ENCODE measurements around the gene GJD4.

Gene GJD4

GRCh38 chr10:35642793-35643114, 37.6 kb downstream of the GJD4 start:
- H3K4me3 ChIP-seq (ENCODE audit: severe bottlenecking): peak overlapping the region; percentile 86
- no peaks in the 10 kb centered on the region for H3K27me3 ChIP-seq (ENCODE audit: insufficient read depth, poor library complexity, severe bottlenecking)
- no peak for TF ChIP-seq CTCF (IDR thresholded peaks at IDR 0.05; ENCODE audit: poor library complexity, severe bottlenecking)
- no peaks in the 10 kb centered on the region for H3K9me3 ChIP-seq (ENCODE audit: severe bottlenecking)
- ATAC-seq (ENCODE audit: low read depth): no peak; the same call in 2 of the 3 replicates
- H3K4me1 ChIP-seq (ENCODE audit: insufficient read depth, poor library complexity, severe bottlenecking): peaks cover 4% of the 10 kb centered on the region
- no peak for DNase-seq (ENCODE audit: low spot score)
- no peaks in the 10 kb centered on the region for H3K36me3 ChIP-seq (ENCODE audit: low read depth)
- H3K27ac ChIP-seq (ENCODE audit: poor library complexity, severe bottlenecking): no peak overlapping the region

GRCh38 chr10:35643151-35644049, 38.3 kb downstream of the GJD4 start:
- peaks cover 4% of the 10 kb centered on the region for H3K4me1 ChIP-seq (ENCODE audit: insufficient read depth, poor library complexity, severe bottlenecking)
- H3K27ac ChIP-seq (ENCODE audit: poor library complexity, severe bottlenecking): no peak overlapping the region
- peak overlapping the region; percentile 86 for H3K4me3 ChIP-seq (ENCODE audit: severe bottlenecking)
- ATAC-seq (ENCODE audit: low read depth) (no peak), DNase-seq (ENCODE audit: low spot score) (no peak)
- no peaks in the 10 kb centered on the region for H3K9me3 ChIP-seq (ENCODE audit: severe bottlenecking)
- H3K27me3 ChIP-seq (ENCODE audit: insufficient read depth, poor library complexity, severe bottlenecking): no peaks in the 10 kb centered on the region
- no peaks in the 10 kb centered on the region for H3K36me3 ChIP-seq (ENCODE audit: low read depth)
- no peak for TF ChIP-seq CTCF (IDR thresholded peaks at IDR 0.05; ENCODE audit: poor library complexity, severe bottlenecking)

- no peak for DNase-seq (ENCODE audit: low spot score)
- ATAC-seq (ENCODE audit: low read depth): no peak
- H3K27ac ChIP-seq (ENCODE audit: poor library complexity, severe bottlenecking): no peak overlapping the region
- H3K27me3 ChIP-seq (ENCODE audit: insufficient read depth, poor library complexity, severe bottlenecking): no peaks in the 10 kb centered on the region
- H3K36me3 ChIP-seq (ENCODE audit: low read depth): no peaks in the 10 kb centered on the region
- no peaks in the 10 kb centered on the region for H3K4me1 ChIP-seq (ENCODE audit: insufficient read depth, poor library complexity, severe bottlenecking)
- H3K9me3 ChIP-seq (ENCODE audit: severe bottlenecking): no peaks in the 10 kb centered on the region
- no peak for TF ChIP-seq CTCF (IDR thresholded peaks at IDR 0.05; ENCODE audit: poor library complexity, severe bottlenecking)
- H3K4me3 ChIP-seq (ENCODE audit: severe bottlenecking): peak overlapping the region; percentile 86
Observed at GRCh38 chr10:35644050-35644950, 39.2 kb downstream of the GJD4 start.

- no peak for DNase-seq (ENCODE audit: low spot score)
- TF ChIP-seq CTCF (IDR thresholded peaks at IDR 0.05; ENCODE audit: poor library complexity, severe bottlenecking): no peak
- ATAC-seq (ENCODE audit: low read depth): no peak
- Histone ChIP-seq H3K36me3 (ENCODE audit: low read depth) (no peaks in the 10 kb centered on the region), H3K27me3 (ENCODE audit: insufficient read depth, poor library complexity, severe bottlenecking) (no peaks in the 10 kb centered on the region), H3K4me1 (ENCODE audit: insufficient read depth, poor library complexity, severe bottlenecking) (no peaks in the 10 kb centered on the region), H3K9me3 (ENCODE audit: severe bottlenecking) (no peaks in the 10 kb centered on the region), H3K4me3 (ENCODE audit: severe bottlenecking) (no peak overlapping the region), H3K27ac (ENCODE audit: poor library complexity, severe bottlenecking) (no peak overlapping the region)
Observed at GRCh38 chr10:35650894-35651293, 45.8 kb downstream of the GJD4 start.

Measured in RWPE2 (cell line).